Muscle layer of duodenum (tissue), 2 donors: ENCODE measurements around the gene PLD4.
"Not testable (repeated sequence)": the region's sequence is repeated elsewhere in the genome, so short reads cannot be mapped to it uniquely, and the experiment has no call there.

Source experiments
- H3K27ac ChIP-seq: one replicate; pipeline ENCODE4 v1.7.0; 2013; ENCODE audit warnings: mild to moderate bottlenecking, low read length
- H3K27me3 ChIP-seq: one replicate; pipeline ENCODE4 v1.7.0; 2013; ENCODE audit warnings: low read depth, mild to moderate bottlenecking, control low read depth, low read length
- H3K36me3 ChIP-seq, 2 donors: one replicate each; pipeline ENCODE4 v1.7.0; 2013; ENCODE audit warnings: low read length in 2 of 2, control low read depth in 1 of 2, mild to moderate bottlenecking in 1 of 2; ENCODE audit not compliant: insufficient read depth in 2 of 2, control insufficient read depth in 1 of 2
- H3K4me1 ChIP-seq, 2 donors: one replicate each; pipeline ENCODE4 v1.7.0; 2013; ENCODE audit warnings: low read length in 2 of 2, mild to moderate bottlenecking in 2 of 2, control low read depth in 1 of 2, moderate library complexity in 1 of 2; ENCODE audit not compliant: insufficient read depth in 2 of 2, control insufficient read depth in 1 of 2
- H3K4me3 ChIP-seq, 2 donors: one replicate each; pipeline ENCODE4 v1.7.0; 2013; ENCODE audit warnings: low read length in 2 of 2, low read depth in 1 of 2, mild to moderate bottlenecking in 1 of 2
- H3K9me3 ChIP-seq, 2 donors: one replicate each; pipeline ENCODE4 v1.7.0; 2013; ENCODE audit warnings: low read length in 2 of 2, control low read depth in 1 of 2, mild to moderate bottlenecking in 1 of 2; ENCODE audit not compliant: control insufficient read depth in 1 of 2
- donor health status: healthy.

Gene PLD4

GRCh38 chr14:104950021-104950420 lies 25.3 kb downstream of the PLD4 start:
- Histone ChIP-seq H3K27ac (no peak overlapping the region), H3K36me3 (peaks cover 0 to 28% of the 10 kb centered on the region in 2 donors)

GRCh38 chr14:104950701-104951100 lies 26.0 kb downstream of the PLD4 start:
- not testable (repeated sequence) for H3K4me3 ChIP-seq, H3K27me3 ChIP-seq, H3K9me3 ChIP-seq, H3K4me1 ChIP-seq, H3K27ac ChIP-seq
- peaks cover 0 to 34% of the 10 kb centered on the region in 2 donors for H3K36me3 ChIP-seq

More at GRCh38 chr14:104950021-104950420, 25.3 kb downstream of the PLD4 start:
- Histone ChIP-seq H3K9me3 (no peaks in the 10 kb centered on the region), H3K4me3 (no peak overlapping the region), H3K4me1 (no peaks in the 10 kb centered on the region), H3K27me3 (no peaks in the 10 kb centered on the region)

- not testable (repeated sequence) for H3K9me3 ChIP-seq, H3K4me1 ChIP-seq
- H3K36me3 ChIP-seq = peaks cover 0 to 47% of the 10 kb centered on the region in 2 donors
Measured at GRCh38 chr14:104951863-104952657, 27.4 kb downstream of the PLD4 start.

GRCh38 chr14:104953097-104953496 lies 28.4 kb downstream of the PLD4 start:
- Histone ChIP-seq H3K36me3 (peaks cover 0 to 44% of the 10 kb centered on the region in 2 donors), H3K27me3 (no peaks in the 10 kb centered on the region), H3K9me3 (no peaks in the 10 kb centered on the region), H3K4me3 (no peak overlapping the region), H3K4me1 (no peaks in the 10 kb centered on the region), H3K27ac (no peak overlapping the region)

More at GRCh38 chr14:104951863-104952657, 27.4 kb downstream of the PLD4 start:
- not testable (repeated sequence) for H3K27me3 ChIP-seq, H3K27ac ChIP-seq, H3K4me3 ChIP-seq

- H3K9me3 ChIP-seq = no peaks in the 10 kb centered on the region
- H3K4me3 ChIP-seq = no peak overlapping the region
- H3K27ac ChIP-seq = no peak overlapping the region
- H3K4me1 ChIP-seq = no peaks in the 10 kb centered on the region
- H3K27me3 ChIP-seq = no peaks in the 10 kb centered on the region
- peaks cover 0 to 43% of the 10 kb centered on the region in 2 donors for H3K36me3 ChIP-seq
Measured at GRCh38 chr14:104953896-104954656, 29.4 kb downstream of the PLD4 start.

- peaks cover 0 to 43% of the 10 kb centered on the region in 2 donors for H3K36me3 ChIP-seq
- H3K9me3 ChIP-seq = no peaks in the 10 kb centered on the region
- H3K4me3 ChIP-seq = no peak overlapping the region
Measured at GRCh38 chr14:104954746-104955395, 30.2 kb downstream of the PLD4 start.

GRCh38 chr14:104955396-104955770 lies 30.7 kb downstream of the PLD4 start:
- Histone ChIP-seq H3K36me3 (peaks cover 0 to 43% of the 10 kb centered on the region in 2 donors), H3K4me3 (no peak overlapping the region)

More at GRCh38 chr14:104954746-104955395, 30.2 kb downstream of the PLD4 start:
- H3K27ac ChIP-seq = no peak overlapping the region
- H3K27me3 ChIP-seq = no peaks in the 10 kb centered on the region
- no peaks in the 10 kb centered on the region for H3K4me1 ChIP-seq

GRCh38 chr14:104956290-104956890 lies 31.7 kb downstream of the PLD4 start:
- Histone ChIP-seq H3K27me3 (no peaks in the 10 kb centered on the region), H3K27ac (no peak overlapping the region), H3K4me3 (no peak overlapping the region), H3K4me1 (no peaks in the 10 kb centered on the region), H3K9me3 (no peaks in the 10 kb centered on the region), H3K36me3 (peaks cover 0 to 43% of the 10 kb centered on the region in 2 donors)

More at GRCh38 chr14:104955396-104955770, 30.7 kb downstream of the PLD4 start:
- Histone ChIP-seq H3K9me3 (no peaks in the 10 kb centered on the region), H3K27me3 (no peaks in the 10 kb centered on the region), H3K4me1 (no peaks in the 10 kb centered on the region), H3K27ac (no peak overlapping the region)

- Histone ChIP-seq H3K36me3 (peaks cover 0 to 43% of the 10 kb centered on the region in 2 donors), H3K27me3 (no peaks in the 10 kb centered on the region)
Measured at GRCh38 chr14:104957146-104958113, 32.8 kb downstream of the PLD4 start.

GRCh38 chr14:104964546-104964945 lies 39.9 kb downstream of the PLD4 start:
- Histone ChIP-seq H3K4me3 (no peak overlapping the region), H3K4me1 (peaks cover 5 to 37% of the 10 kb centered on the region in 2 donors), H3K27ac (no peak overlapping the region), H3K36me3 (no peaks in the 10 kb centered on the region), H3K27me3 (no peaks in the 10 kb centered on the region), H3K9me3 (no peaks in the 10 kb centered on the region)

More at GRCh38 chr14:104957146-104958113, 32.8 kb downstream of the PLD4 start:
- H3K4me3 ChIP-seq = no peak overlapping the region
- no peak overlapping the region for H3K27ac ChIP-seq
- H3K9me3 ChIP-seq = no peaks in the 10 kb centered on the region
- no peaks in the 10 kb centered on the region for H3K4me1 ChIP-seq
